ENCODE results near the gene POU2F3. TPM values are rescaled to one million over a fixed set of nuclear protein-coding genes. Genes with fewer than 3 reads are reported as not detected.

The POU2F3 gene
- total RNA-seq, 1 donor from 2014 or later, result 1.4 TPM

DNA sequence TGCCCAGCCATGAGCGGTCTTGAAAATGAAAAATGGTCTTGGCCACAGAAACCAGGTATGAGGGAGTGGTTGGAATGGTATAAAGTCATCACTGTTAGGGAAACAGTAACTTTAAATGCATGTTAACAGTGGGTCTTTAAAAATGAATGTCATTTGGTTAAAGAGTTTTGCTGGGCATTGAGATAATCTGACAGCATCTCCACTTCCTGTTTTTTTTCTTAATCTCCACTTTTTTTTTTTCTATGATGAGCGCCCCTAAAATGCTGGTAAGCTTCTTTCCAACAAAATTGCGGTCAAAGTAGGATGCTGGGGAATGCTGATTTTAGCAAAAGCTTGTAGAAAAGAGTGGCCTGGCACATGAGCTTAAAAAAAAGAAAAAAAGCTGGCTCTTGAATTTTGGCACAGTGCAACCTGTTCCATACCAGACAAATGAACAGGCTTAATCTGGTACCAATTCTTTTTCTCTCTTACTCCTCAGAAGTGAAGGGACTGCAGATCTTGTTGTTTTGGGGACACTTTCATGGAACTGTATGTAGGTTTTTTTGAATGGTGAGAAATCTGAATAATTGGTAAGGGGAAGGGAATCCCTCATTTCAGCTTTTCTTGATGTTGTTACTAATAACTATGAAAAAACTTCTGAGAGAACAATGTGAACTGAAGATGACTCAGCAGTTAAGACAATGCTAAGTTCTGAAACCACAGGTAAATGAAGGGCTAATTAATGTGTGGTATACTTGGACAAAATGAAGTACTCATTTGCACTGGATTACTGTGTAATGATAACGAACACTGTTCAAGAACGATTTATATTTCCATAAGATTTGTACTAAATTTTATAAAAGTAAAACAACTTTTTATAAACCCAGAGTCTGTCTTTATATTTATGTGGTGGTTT lies 93.1 kb downstream of the POU2F3 start:
- no peak overlapping the region for H3K4me3 ChIP-seq (ENCODE audit: low read depth, low read length)
- TF ChIP-seq, protein P1, sequence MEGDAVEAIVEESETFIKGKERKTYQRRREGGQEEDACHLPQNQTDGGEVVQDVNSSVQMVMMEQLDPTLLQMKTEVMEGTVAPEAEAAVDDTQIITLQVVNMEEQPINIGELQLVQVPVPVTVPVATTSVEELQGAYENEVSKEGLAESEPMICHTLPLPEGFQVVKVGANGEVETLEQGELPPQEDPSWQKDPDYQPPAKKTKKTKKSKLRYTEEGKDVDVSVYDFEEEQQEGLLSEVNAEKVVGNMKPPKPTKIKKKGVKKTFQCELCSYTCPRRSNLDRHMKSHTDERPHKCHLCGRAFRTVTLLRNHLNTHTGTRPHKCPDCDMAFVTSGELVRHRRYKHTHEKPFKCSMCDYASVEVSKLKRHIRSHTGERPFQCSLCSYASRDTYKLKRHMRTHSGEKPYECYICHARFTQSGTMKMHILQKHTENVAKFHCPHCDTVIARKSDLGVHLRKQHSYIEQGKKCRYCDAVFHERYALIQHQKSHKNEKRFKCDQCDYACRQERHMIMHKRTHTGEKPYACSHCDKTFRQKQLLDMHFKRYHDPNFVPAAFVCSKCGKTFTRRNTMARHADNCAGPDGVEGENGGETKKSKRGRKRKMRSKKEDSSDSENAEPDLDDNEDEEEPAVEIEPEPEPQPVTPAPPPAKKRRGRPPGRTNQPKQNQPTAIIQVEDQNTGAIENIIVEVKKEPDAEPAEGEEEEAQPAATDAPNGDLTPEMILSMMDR (conservative IDR thresholded peaks at IDR 0.05; ENCODE audit: low read depth, low read length), result no peak
- DNase-seq (ENCODE audit: low read depth), result no peak

DNA sequence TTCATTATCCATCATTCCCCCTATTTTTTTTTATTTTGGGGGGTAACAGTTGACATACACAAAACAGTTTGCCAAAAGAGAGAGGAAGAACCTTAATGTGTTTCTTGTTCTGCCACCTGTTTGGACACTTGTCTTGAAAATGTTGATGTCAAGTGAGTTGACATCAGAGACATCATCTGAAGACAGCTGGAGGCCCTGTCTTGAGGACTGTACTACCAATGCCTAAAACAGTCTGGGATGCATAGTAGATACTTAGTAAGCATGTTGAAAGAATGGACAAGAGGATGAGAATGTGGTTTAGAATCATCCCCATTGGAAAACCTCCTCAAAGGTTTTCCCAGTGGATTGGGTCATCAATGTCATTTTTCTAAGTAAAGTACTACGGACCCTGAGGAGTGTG lies 93.9 kb downstream of the POU2F3 start:
- TF ChIP-seq, protein P1 (conservative IDR thresholded peaks at IDR 0.05; ENCODE audit: low read depth, low read length), result no peak
- no peak for DNase-seq (ENCODE audit: low read depth)
- no peak overlapping the region for H3K4me3 ChIP-seq (ENCODE audit: low read depth, low read length)

DNA sequence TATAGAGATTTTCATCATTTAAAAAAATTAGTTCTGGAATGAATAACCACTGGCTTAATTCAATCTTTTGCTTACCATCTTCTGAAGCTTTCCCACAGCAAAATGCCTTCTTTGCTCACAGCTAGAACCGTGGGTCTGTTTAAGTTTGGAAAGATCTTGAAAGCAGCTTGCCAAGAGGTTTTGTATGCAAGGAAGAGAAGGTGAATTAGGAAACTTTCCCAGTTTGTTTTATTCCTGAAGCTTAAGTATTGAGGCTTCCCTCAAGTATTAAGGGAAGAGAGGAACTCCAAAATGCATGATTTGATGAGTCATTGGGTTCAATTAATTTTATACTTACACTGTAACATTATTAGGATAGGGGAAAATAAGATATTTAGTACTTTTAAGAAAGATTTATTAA lies 94.4 kb downstream of the POU2F3 start:
- TF ChIP-seq, protein P1 (conservative IDR thresholded peaks at IDR 0.05; ENCODE audit: low read depth, low read length), result no peak
- no peak for DNase-seq (ENCODE audit: low read depth)
- H3K4me3 ChIP-seq (ENCODE audit: low read depth, low read length), result no peak overlapping the region

DNA sequence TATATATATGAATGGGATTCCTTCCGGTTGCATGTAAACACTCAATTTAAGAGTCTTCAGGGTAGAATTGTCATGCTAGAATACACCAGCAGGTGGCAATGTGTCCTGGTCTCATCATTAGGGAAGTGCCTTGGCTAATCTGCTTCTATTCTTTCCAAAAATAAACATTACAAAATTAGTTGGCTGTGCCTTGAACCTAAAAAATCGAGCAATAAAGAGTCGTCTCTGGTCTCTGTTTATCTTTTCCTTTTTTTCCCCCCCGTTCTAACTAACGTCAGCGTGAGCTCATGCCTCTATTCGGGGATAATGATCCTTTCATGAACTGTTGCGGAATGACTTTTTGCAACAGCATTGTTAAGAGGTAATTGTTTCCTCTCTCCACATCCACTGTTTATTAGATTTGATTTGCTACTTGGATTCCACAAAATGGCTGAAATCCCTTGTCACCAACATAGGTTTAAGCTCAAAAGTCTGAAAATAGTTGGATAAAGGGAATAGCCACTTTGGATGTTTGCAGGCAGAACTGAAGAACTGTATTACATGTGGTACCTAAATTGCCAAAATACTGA lies 95.0 kb downstream of the POU2F3 start:
- H3K4me3 ChIP-seq (ENCODE audit: low read depth, low read length), result peak overlapping the region; percentile 63
- DNase-seq (ENCODE audit: low read depth), result no peak
- TF ChIP-seq, protein P1 (conservative IDR thresholded peaks at IDR 0.05; ENCODE audit: low read depth, low read length), result peak; percentile 73

DNA sequence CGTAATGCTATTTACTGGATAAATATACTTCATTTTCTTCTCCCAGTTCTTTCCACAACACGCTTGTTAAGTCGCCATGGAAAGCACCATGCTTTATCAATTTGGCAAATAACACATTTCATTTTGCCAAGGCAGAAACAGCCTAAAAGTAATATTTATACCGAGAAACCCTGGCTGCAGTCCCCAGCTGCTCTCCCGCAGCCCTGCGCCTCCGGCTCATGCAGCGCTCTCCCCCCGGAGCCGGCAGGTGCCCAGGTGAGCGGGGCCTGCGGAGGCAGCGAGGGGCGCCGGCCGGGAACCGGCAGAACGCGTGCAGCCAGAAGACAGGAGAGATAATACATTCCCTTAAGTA lies 95.6 kb downstream of the POU2F3 start:
- DNase-seq (ENCODE audit: low read depth), result no peak
- H3K4me3 ChIP-seq (ENCODE audit: low read depth, low read length), result peak overlapping the region; percentile 63
- TF ChIP-seq, protein P1 (conservative IDR thresholded peaks at IDR 0.05; ENCODE audit: low read depth, low read length), result no peak

DNA sequence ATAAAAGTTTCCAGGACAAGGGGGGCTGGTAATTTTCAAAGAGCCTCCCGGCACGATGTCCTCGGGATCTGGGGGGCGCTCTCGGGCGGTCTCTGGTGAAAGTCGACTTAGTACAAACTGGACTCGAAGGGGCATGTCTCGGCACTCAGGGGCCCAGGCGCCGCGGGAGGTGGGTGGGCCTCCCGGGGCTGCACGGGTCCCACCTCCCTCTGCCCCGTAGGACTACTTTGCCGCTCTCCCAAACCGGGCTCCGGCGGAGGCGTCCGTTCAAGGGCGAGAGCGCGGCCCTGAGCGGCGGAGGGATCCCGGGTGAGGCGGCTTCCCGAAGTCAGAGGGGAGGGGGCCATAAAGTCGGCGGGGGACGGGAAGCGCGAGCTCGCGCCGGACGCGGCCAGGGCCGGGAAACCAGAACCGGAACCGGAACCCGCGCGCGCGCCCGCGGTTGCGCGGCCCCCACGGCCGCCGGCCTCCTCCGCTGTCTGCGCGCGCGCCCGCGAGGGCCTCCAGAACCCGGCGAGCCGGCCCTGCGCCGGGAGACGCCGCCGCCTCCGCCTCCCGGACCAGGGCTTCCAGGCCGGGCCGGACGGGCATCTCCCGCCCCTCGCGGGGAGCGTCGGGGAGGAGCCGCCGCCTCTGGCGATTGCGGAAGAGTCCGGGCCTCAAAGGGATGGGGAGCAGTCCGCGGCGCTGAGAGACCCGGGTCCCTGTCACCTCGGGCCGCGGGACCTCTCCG lies 96.1 kb downstream of the POU2F3 start, which contains the start of gene ARHGEF12:
Gene ARHGEF12, plus strand, starts transcription at position 506 of the 733 bp plus-strand sequence. CDS start 831 bp downstream, outside the sequence.
- H3K4me3 ChIP-seq (ENCODE audit: low read depth, low read length), result peak within 1 kb of the TSS; percentile 63
- TF ChIP-seq, protein P1 (conservative IDR thresholded peaks at IDR 0.05; ENCODE audit: low read depth, low read length), result peak; percentile 47
- no peak for DNase-seq (ENCODE audit: low read depth)

All from epithelial cell of proximal tubule (primary cell).